Measurements from ENCODE around the gene TSSK3.

- TF ChIP-seq, protein P1, sequence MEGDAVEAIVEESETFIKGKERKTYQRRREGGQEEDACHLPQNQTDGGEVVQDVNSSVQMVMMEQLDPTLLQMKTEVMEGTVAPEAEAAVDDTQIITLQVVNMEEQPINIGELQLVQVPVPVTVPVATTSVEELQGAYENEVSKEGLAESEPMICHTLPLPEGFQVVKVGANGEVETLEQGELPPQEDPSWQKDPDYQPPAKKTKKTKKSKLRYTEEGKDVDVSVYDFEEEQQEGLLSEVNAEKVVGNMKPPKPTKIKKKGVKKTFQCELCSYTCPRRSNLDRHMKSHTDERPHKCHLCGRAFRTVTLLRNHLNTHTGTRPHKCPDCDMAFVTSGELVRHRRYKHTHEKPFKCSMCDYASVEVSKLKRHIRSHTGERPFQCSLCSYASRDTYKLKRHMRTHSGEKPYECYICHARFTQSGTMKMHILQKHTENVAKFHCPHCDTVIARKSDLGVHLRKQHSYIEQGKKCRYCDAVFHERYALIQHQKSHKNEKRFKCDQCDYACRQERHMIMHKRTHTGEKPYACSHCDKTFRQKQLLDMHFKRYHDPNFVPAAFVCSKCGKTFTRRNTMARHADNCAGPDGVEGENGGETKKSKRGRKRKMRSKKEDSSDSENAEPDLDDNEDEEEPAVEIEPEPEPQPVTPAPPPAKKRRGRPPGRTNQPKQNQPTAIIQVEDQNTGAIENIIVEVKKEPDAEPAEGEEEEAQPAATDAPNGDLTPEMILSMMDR (IDR thresholded peaks at IDR 0.05; ENCODE audit: control extremely low read depth in 1 of 3, insufficient read depth in 1 of 3, low read depth in 1 of 3, low read length in 3 of 3) = no peak
- TF ChIP-seq POLR2A (IDR thresholded peaks at IDR 0.05; ENCODE audit: control extremely low read depth in 1 of 2, low read depth in 2 of 2, low read length in 2 of 2) (no peak), TCF12 (IDR thresholded peaks at IDR 0.05; ENCODE audit: low read depth, low read length) (no peak), YY1 (IDR thresholded peaks at IDR 0.05; ENCODE audit: low read depth, low read length) (no peak), RFX5 (IDR thresholded peaks at IDR 0.05; ENCODE audit: borderline replicate concordance, low read depth, low read length) (no peak), EZH2 (IDR thresholded peaks at IDR 0.05; ENCODE audit: low read depth, low read length, severe bottlenecking) (no peak), SRF (IDR thresholded peaks at IDR 0.05; ENCODE audit: low read depth, low read length) (no peak), ASH2L (IDR thresholded peaks at IDR 0.05; ENCODE audit: low read length) (no peak), TAF1 (IDR thresholded peaks at IDR 0.05; ENCODE audit: low read depth, low read length) (no peak)
- TF ChIP-seq, protein P2, sequence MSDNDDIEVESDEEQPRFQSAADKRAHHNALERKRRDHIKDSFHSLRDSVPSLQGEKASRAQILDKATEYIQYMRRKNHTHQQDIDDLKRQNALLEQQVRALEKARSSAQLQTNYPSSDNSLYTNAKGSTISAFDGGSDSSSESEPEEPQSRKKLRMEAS (IDR thresholded peaks at IDR 0.05) = no peak
- TF ChIP-seq, protein P3, sequence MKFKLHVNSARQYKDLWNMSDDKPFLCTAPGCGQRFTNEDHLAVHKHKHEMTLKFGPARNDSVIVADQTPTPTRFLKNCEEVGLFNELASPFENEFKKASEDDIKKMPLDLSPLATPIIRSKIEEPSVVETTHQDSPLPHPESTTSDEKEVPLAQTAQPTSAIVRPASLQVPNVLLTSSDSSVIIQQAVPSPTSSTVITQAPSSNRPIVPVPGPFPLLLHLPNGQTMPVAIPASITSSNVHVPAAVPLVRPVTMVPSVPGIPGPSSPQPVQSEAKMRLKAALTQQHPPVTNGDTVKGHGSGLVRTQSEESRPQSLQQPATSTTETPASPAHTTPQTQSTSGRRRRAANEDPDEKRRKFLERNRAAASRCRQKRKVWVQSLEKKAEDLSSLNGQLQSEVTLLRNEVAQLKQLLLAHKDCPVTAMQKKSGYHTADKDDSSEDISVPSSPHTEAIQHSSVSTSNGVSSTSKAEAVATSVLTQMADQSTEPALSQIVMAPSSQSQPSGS (IDR thresholded peaks at IDR 0.05; ENCODE audit: low read length) = no peak
Measured at GRCh38 chr1:32373996-32374592, 11.8 kb downstream of the TSSK3 start.

Data from H1 (cell line).